Mammary epithelial cell (primary cell): ENCODE data around the gene BCL7C.

Experiments used
- CTCF ChIP-seq, 2 donors: IDR thresholded peaks in 1 of 2; conservative IDR thresholded peaks in 1 of 2; 2 replicates each; pipeline ENCODE4 v1.5.1; 2011 to 2012; ENCODE audit warnings: inconsistent platforms in 2 of 2, low read length in 2 of 2, mild to moderate bottlenecking in 2 of 2, control low read depth in 1 of 2, low read depth in 1 of 2; ENCODE audit not compliant: insufficient read depth in 1 of 2; ENCODE audit errors: extremely low read depth in 1 of 2
- EZH2 ChIP-seq: IDR thresholded peaks from 2 replicates; pipeline ENCODE4 v1.6.1; 2012; ENCODE audit warnings: low read length, inconsistent platforms, borderline replicate concordance

GRCh38 chr16:30942426-30942806 lies 48.5 kb upstream of the BCL7C start:
- TF ChIP-seq CTCF (conservative IDR thresholded peaks at IDR 0.05 in 1 of 2, IDR thresholded peaks at IDR 0.05 in 1 of 2; ENCODE audit: extremely low read depth in 1 of 2, insufficient read depth in 1 of 2, low read depth in 1 of 2, low read length in 2 of 2) (no peak), EZH2 (no peak)
